ENCODE data around the gene CHTF18.
"Not testable (repeated sequence)": the region's sequence is repeated elsewhere in the genome, so short reads cannot be mapped to it uniquely, and the experiment has no call there.

Gene CHTF18

DNA sequence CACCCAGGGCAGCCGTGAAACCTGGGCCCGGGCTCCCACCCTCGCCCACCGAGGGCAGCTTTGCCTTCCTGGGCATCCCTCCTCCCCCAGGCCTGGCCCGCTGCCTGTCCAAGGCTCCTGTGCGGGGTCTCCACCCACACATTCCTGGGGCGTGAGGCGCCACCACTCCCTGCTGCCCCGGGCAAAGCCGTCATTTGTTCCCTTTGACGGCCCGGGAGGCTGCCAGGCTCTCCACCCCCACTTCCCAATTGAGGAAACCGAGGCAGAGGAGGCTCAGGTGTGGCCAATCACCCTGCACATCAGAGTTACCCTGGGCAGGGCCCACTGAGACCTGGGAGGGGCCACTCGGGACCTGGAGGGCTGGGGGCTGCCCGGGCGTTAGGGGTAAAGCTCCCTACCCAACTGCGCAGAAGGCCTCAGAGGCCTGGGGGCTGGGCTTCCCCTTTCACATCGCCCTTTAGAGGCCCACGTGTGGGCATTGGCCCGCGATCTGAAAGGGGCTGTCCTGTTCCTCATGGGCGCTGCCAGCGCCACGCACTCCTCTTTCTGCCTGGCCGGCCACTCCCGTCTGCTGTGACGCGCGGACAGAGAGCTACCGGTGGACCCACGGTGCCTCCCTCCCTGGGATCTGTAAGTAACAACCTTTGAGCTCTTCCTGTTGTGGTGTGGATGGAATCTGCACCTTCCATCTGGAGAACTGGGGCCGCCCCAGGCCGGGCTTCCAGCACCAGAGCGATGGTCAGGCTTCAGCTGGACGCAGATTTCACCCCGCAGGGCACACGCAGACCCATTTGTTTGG is 27.7 kb upstream of the CHTF18 start, which contains the start of gene MSLN:
MSLN (plus strand) TSS at position 190 of the 799 bp plus-strand sequence. CDS start 1,947 bp downstream, outside the sequence.
- DNase-seq, result peak; percentile 29

DNA sequence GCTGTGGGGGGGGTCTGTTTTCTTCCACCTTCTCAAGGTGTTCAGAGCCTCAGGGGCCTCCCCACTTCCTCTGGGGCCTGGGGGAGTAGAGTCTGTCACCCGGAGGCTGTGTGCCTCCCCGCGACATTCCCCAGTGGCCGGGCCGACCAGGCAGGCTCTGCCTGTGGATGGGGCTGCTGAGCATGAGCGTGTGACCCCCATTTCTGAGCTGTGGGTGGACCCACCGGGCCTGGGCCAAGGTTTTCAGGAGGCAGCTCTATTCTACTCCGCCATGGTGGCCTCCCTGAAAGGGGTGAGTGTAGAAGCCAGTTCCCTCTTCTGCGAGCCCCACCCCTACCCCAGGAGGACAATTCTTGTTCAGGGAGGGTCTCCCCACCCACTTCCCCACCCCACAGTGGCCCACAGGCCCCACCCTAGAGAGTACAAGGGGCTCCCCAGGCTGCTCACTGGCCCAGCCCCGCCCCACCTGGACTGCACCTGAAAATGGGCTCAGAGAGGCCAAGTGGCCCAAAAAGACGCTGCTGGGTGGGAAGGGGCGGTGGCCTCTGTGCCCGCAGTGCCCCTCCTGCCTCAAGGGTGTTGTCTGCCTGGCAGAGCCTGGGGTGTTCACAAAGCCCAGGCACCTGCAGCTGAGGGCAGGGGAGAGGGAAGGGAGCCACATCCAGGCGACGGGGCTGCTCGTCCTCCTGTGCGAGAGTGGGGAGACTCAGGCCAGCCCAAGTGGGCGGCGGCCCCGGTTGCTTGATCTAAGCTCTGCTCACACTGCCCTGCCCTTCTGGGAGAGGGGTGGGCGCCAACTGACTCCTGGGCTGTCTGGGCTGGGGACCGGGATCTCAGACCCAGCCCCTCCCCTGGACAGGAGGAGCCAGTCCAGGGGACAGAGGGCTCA is 26.6 kb upstream of the CHTF18 start:
- DNase-seq, result no peak

DNA sequence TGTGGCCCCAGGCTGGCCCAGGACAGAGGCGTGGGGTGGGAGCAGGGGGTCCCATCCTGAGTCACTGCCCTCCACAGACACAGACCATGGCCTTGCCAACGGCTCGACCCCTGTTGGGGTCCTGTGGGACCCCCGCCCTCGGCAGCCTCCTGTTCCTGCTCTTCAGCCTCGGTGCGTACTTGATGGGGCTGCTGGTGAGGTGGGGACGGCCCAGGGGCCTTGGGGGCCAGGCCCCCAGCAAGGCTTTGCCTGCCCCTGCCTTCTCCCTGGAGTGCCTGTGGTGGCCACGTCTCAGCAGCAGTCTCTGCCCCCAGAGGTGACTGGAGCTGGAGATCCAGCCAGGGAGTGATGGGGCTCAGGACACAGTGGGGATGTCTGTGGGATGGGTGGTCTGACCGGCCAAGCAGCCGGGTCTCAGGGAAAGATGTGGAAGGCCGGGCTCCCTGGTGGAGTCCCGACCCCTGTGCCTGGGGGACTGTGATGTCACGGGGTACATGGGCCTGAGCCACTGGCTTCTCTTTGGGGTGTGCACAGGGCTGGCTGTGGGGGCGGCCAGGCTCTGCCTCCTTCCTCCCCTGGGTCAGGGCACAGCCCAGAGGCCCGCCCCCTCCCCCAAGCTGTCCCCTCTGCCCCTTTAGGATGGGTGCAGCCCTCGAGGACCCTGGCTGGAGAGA is 25.7 kb upstream of the CHTF18 start:
- DNase-seq, result no peak

DNA sequence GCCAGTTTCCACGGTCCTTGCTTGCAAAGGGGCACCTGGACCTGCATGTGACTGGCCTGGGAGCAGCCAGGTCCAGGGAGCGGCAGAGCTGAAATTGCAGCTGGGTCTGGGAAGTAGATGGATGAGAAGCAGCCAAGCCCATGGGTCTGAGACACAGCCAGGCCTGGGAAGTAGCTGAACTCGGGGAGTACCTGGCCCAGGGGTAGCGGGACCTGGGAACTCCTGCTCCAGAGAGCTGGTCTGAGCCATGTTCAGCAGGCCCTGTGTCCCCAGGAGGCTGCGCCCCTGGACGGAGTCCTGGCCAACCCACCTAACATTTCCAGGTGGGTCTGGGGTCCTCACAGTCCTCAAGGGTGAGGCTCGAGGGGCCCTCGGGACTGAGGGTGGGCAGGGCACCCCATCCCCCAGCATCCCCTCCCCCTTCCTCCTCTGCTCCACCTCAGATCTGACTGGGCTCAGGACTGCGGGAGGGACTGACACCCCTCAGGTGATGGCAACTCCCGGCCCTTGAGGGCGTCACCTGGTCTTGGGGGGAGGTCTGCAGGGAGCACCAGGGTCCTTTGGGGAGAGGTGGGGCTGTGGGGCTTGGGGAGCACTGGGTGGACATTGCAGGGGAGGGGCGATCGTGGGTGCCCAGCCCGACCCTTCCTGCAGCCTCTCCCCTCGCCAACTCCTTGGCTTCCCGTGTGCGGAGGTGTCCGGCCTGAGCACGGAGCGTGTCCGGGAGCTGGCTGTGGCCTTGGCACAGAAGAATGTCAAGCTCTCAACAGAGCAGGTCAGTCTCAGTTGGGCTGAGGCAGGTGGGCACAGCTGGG is 24.8 kb upstream of the CHTF18 start:
- no peak for DNase-seq

DNA sequence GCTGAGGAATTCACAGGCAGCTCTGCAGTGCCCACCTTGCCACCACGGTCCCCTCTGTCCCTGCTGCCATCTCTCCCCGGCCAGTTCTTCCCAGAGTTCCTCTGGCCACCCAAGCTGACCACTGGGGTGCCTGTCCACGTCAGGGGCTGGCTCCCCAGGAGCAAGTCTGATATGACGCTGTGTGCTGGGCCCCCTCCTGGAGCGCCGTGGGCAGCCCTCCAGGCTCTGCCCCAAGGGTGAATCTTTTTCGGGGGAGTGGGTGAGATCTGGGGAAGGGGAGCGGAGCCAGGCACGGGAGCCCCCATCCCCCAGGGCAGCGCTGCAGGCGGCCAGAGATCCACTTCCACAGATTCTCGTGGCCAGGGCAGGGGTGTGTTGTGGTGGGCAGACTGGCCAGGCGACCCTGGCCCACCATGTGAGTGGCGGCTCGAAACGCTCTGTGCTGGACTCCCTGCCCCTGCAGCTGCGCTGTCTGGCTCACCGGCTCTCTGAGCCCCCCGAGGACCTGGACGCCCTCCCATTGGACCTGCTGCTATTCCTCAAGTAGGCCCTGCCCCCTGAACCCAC is 24.2 kb upstream of the CHTF18 start:
- no peak for DNase-seq

DNA sequence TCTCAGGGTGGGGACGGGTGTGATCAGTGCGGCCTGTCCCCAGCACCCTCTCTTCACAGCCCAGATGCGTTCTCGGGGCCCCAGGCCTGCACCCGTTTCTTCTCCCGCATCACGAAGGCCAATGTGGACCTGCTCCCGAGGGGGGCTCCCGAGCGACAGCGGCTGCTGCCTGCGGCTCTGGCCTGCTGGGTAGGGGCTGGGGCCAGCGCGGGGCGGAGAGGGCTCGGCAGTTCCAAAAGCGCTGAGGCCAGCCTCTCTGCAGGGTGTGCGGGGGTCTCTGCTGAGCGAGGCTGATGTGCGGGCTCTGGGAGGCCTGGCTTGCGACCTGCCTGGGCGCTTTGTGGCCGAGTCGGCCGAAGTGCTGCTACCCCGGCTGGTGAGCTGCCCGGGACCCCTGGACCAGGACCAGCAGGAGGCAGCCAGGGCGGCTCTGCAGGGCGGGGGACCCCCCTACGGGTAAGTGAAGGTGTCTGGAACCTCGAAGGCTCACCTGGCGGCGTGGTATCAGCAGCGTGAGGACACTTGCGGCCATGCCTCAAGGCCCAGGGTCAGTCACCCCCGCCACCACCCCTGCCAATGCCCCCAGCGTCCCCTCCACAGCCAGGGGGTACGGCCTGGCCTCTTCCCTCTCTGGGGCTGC is 23.5 kb upstream of the CHTF18 start:
- DNase-seq, result no peak

DNA sequence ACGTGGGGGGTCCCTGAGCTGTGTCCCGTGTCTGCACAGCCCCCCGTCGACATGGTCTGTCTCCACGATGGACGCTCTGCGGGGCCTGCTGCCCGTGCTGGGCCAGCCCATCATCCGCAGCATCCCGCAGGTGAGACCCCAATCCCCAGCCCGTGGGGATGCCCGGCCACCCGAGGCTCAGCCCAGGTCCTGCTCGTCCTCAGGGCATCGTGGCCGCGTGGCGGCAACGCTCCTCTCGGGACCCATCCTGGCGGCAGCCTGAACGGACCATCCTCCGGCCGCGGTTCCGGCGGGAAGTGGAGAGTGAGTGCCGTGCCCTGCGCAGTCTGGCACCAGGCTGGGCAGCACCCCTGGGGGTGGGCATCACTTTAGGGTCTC is 22.9 kb upstream of the CHTF18 start:
- DNase-seq, result no peak

DNA sequence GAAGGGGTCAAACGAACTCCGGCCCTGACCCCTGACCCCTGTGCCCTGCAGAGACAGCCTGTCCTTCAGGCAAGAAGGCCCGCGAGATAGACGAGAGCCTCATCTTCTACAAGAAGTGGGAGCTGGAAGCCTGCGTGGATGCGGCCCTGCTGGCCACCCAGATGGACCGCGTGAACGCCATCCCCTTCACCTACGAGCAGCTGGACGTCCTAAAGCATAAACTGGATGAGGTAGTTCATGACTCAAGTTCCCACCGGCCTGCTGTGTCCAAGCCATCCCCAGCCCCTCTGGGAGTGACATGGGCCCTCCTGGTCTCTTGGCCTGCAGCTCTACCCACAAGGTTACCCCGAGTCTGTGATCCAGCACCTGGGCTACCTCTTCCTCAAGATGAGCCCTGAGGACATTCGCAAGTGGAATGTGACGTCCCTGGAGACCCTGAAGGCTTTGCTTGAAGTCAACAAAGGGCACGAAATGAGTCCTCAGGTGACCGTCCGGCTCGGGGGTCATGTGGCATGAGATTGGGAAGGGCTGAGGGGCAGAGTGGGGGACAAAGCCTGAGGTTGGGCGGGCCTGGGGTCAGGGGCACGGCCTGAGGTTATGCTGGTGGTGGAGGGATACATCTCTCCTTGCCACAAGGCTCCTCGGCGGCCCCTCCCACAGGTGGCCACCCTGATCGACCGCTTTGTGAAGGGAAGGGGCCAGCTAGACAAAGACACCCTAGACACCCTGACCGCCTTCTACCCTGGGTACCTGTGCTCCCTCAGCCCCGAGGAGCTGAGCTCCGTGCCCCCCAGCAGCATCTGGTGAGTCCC is 22.2 kb upstream of the CHTF18 start:
- DNase-seq, result no peak

DNA sequence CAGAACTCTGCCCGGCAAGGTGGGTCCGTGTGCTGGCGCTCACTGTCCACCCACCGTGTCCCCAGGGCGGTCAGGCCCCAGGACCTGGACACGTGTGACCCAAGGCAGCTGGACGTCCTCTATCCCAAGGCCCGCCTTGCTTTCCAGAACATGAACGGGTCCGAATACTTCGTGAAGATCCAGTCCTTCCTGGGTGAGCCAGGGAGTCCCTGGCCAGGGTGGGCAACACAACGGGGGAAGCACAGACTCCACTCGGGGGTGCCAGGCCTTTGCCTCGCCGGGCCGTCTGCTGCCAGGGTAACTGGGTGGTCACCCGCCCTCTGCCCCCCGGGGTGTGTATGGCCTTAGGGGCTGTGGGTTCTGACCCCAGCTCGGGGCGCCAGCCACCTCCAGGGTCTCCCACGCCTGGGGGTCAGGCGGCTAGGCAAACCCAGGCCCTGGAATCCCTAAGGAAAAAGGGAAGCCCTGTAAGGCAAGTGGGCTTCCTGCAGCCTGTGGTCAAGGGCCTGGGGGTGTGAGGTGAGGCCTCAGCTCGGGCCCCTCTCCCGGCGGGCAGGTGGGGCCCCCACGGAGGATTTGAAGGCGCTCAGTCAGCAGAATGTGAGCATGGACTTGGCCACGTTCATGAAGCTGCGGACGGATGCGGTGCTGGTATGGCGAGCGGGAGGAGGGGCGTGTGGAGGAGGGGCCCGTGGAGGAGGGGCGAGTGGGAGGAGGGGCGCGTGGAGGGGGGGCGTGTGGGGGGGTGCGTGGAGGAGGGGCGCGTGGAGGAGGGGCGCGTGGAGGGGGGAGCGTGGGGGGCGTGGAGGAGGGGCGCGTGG is 21.4 kb upstream of the CHTF18 start:
- no peak for DNase-seq

DNA sequence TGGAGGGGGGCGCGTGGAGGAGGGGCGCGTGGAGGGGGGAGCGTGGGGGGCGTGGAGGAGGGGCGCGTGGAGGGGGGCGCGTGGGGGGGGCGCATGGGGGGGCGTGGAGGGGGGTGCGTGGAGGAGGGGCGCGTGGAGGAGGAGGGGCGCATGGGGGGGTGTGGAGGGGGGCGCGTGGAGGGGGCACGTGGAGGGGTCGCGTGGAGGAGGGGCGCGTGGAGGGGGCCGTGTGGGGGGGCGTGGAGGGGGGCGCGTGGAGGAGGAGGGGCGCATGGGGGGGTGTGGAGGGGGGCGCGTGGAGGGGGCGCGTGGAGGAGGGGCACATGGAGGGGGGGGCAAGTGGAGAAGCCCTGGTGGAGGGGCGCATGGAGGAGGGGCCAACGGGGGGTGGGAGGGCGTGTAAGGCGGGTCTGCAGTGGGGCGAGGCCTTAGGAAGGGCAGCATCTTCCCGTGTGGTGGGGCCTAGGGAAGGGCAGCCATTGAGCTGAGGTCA is 20.6 kb upstream of the CHTF18 start:
- DNase-seq, result no peak

DNA sequence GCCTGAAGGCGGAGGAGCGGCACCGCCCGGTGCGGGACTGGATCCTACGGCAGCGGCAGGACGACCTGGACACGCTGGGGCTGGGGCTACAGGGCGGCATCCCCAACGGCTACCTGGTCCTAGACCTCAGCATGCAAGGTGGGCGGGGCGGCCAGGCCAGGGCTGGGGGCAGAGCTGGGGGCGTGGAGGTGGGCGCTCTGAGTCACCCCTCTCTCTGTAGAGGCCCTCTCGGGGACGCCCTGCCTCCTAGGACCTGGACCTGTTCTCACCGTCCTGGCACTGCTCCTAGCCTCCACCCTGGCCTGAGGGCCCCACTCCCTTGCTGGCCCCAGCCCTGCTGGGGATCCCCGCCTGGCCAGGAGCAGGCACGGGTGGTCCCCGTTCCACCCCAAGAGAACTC is 20.0 kb upstream of the CHTF18 start:
- no peak for DNase-seq

DNA sequence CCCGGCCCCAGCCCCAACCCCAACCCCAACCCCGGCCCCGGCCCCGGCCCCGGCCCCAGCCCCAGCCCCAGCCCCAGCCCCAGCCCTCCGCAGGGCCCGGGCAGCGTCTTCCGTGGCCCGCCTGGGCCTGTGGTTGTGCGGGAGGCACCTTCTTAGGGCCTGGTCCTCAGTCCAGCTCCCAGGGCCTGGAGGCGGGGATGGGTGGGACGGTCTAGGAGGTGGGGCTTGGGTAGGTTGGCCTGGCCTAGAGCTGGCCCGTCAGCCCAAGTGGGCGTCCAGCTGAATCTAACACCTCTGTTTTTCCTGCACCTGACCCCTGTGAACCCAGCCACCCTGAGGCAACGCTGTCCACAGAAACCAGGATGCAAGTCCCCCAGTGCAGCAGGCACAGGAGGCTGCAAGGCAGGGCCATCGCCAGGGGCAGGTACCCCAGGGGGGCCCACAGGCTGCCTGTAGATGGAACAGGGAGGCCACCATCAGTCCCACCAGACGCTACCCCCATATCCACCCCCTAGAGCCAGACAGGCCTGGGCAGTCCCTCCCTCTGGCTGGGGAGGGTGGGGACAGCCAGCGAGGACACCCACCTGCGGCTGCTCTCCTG is 19.1 kb upstream of the CHTF18 start:
- no peak for DNase-seq

DNA sequence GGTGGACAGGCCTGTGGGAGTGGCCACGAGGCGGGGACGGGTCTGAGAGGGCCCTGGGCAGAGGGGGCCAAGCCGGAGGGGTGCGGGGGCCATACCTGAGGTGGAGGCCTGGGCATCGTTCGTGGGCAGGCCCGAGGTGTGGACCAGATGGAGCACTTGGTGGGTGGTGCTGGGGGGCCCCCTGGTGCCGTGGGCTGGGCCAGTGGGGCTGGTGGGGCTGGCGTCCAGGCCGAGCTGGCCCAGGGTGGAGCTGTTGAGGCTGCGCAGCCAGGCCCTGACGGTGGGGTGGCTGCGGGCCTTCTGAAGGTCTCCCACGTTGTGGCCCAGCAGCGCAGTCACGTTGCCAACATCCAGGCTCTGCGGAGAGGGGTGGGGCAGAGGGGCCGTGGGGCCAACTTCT is 18.5 kb upstream of the CHTF18 start:
- no peak for DNase-seq

DNA sequence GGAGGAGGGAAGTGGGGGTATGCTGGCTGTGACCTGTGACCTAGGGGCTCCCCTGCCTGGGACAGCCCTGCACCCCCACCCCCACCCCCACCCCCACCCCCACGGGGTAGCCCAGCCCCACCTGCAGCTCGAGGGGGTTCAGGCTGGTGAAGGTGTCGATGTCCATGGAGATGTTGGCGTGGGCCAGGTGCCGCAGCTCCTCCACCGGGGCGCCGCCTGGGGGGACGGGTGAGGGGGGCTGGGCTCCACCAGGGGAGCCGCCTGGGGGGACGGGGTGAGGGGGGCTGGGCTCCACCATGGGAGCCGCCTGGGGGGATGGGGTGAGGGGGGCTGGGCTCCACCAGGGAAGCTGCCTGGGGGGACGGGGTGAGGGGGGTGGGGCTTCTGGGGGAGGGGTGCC is 18.0 kb upstream of the CHTF18 start:
- no peak for DNase-seq

DNA sequence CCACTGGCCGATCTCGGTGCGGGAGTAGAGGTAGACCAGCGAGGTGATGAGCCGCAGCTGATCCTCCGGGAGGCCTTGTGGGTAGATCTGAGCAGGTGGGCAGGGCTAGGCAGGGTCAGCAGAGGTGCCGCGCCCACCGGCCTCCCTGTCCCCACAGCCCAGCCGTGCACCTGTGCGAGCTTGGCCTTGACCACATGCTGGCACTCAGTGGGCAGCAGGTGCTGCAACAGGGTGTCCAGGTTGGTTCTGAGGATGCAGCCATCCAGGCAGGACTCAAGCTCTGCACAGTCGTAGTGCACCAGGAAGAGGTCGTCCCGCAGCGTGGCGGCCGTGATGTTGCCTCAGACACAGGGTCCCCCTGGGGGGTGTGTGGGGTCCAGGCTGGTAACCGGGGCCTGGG is 15.5 kb upstream of the CHTF18 start:
- no peak for DNase-seq

DNA sequence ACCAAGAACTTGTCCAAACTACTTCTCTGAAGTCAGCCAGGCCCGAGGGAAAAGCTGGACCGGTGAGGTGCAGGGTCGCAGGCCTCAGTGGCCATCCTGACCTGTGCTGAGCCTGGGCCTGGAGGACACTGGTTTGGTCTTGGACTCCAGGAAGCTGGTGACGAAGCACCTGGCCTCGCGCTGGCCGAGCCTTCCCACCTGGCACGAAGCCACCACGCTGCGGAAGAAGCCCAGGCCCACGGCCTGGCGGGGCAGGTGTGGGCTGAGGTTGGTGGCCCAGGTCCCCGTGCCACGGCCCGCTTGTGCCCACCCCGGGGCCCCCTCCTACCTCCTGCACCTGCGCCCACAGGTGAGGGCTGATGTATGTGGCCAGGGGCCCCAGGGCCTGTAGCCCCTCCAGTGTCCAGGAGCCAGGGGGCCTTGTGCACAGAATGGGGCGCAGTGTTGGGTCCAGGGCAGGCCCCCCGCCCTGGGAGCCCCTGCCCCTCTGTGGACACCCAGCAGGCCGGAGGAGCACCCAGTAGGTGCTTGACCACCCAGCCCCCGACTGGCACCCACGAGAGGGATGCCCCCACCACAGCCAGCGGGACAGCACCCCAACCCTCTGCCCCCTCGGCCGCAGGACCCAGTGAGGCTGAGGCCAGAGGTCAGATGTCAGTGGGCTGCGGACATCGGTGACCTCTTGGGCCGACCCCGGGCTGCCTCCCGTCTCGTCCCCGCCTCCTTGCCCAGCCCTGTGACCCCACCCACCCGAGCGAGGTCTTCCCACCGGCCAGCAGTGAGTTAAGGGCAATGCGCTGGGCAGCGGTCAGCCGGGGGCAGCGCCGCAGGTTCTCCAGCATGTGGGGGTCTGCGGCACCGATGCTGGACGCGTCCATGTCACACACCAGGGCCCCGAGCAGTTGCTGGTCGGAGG is 14.1 kb upstream of the CHTF18 start:
- DNase-seq, result no peak

DNA sequence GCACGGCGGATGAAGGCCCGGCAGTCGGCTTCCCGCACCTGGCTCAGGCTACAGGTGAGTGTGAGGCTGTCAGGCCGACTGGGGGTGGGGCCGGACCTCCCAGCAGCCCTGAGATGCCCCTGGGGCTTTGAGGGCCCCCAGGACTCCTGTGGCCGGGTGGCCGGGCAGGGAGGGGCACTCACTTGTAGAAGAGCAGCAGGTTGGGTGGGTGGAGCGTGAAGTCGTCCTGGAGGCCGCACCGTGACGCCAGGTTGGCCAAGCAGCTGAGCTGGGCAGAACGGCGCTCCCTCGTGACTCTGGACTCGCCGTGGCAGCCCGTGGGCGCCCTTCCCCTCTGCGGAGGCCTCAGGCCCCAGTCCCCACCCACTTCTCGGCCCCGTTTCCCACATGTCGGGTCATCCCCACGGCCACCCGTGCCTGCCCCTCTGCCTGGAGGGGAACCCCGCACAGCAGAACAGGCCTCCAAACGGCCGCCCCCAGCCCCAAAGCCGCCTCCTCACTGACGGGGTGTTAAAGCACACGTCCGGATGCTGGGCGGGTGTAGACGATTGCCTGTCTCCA is 13.1 kb upstream of the CHTF18 start:
- DNase-seq, result no peak

DNA sequence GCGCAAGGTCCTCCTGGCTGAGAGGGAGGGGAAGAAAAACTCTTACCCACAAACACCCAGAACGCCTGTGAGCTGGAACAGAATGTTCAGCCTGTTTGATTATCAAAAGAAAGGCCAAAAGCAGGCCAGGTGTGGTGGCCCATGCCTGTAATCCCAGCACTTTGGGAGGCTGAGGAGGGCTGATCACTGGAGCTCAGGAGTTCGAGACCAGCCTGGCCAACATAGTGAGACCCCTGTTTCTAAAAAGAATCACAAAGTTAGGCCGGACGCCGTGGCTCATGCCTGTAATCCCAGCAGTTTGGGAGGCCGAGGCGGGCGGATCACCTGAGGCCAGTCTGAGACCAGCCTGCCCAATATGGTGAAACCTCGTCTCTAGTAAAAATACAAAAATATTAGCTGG is 12.1 kb upstream of the CHTF18 start:
- not testable (repeated sequence) for DNase-seq
